Measurements from ENCODE around the gene FCGR3A. TPM values are rescaled to one million over a fixed set of nuclear protein-coding genes. Genes with fewer than 3 reads are reported as not detected.
"Not testable (repeated sequence)": the region's sequence is repeated elsewhere in the genome, so short reads cannot be mapped to it uniquely, and the experiment has no call there.

FCGR3A gene
- total and polyA plus RNA-seq, 2 donors, result 4.5 to 29.0 TPM

DNA sequence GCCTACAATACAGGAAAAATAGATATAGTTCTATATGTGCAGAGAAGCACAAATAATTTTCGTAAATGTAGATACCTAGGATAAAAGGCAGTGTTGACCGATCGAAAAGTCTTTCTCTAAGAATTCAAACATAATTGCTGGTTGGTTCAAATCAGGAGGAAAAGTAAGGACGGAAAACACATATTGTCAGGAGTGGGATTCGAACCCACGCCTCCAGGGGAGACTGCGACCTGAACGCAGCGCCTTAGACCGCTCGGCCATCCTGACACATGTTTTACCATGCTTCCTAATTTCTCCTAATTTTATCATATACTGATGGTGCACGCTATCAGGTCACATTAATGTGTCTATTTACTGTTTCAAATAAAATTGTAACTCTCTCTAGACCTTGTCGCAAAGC, 19.5 kb downstream of the FCGR3A start:
- DNase-seq (ENCODE audit: extremely low spot score); H3K27ac ChIP-seq (ENCODE audit: low read depth); H3K4me1 ChIP-seq (ENCODE audit: insufficient read depth); H3K36me3 ChIP-seq (ENCODE audit: insufficient read depth): not testable (repeated sequence)
- H3K4me3 ChIP-seq (ENCODE audit: low read depth, low read length), result peak overlapping the region; percentile 58
- WGBS, result 1% methylated on average over 13 of the region's 13 CpGs

DNA sequence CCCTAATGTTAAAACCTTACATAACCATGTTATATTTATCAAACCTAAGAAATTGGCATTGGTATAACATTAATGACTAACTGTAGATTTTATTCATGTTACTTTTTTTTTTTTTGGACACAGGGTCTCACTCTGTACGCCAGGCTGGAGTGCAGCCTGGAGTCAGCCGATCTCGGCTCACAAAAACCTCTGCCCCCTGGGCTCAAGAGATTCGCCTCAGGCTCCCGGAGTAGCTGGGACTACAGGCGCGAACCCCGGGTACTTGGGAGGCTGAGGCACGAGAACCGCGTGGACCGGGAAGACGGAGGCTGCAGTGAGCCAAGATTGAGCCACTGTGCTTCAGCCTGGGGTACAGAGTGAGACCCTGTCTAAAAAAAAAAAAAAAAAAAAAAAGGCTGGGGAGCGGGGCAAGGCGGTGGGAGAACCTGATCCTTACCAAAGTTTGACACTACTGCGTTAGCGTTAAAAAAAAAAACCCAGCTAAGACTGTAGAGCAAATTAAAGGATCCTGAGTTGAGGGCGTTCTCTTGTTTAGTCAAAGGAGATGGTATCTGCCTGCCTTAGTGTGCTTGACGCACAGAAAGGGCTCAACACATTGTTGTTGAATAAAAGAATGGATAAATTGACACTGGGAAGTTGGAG, 20.0 kb downstream of the FCGR3A start:
- not testable (repeated sequence) for DNase-seq (ENCODE audit: extremely low spot score); H3K36me3 ChIP-seq (ENCODE audit: insufficient read depth); H3K4me1 ChIP-seq (ENCODE audit: insufficient read depth); H3K27ac ChIP-seq (ENCODE audit: low read depth); H3K4me3 ChIP-seq (ENCODE audit: low read depth, low read length)
- 17% methylated on average over 19 of the region's 19 CpGs for WGBS

DNA sequence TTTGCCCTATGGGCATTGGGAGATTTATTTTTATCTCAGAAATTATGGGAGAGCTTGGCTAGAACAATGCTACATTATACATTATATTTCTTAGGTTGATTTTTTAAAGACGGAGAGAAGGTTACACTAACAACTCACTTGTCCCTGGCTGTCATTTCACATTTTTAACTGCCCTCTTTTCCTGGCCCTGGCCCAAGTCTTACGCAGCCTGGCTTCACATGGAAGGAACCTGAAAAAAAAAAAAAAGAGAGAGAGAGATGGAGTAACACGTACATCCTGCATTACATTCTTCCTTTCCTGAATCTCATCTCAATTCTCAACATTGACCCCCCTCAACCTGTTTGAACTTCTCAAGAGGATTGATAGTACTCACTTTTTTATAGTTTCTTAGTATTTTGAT, 21.1 kb downstream of the FCGR3A start:
- not testable (repeated sequence) for H3K4me3 ChIP-seq (ENCODE audit: low read depth, low read length); H3K27ac ChIP-seq (ENCODE audit: low read depth); DNase-seq (ENCODE audit: extremely low spot score); H3K4me1 ChIP-seq (ENCODE audit: insufficient read depth); H3K36me3 ChIP-seq (ENCODE audit: insufficient read depth)
- 18% methylated on average over 3 of the region's 3 CpGs for WGBS

DNA sequence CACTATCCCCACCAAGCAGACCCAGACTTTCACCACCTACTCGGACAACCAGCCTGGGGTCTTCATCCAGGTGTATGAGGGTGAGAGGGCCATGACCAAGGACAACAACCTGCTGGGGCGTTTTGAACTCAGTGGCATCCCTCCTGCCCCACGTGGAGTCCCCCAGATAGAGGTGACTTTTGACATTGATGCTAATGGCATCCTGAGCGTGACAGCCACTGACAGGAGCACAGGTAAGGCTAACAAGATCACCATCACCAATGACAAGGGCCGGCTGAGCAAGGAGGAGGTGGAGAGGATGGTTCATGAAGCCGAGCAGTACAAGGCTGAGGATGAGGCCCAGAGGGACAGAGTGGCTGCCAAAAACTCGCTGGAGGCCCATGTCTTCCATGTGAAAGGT, 23.7 kb downstream of the FCGR3A start:
- WGBS, result 83% methylated on average over 7 of the region's 7 CpGs
- not testable (repeated sequence) for DNase-seq (ENCODE audit: extremely low spot score); H3K36me3 ChIP-seq (ENCODE audit: insufficient read depth); H3K4me3 ChIP-seq (ENCODE audit: low read depth, low read length); H3K27ac ChIP-seq (ENCODE audit: low read depth); H3K4me1 ChIP-seq (ENCODE audit: insufficient read depth)

DNA sequence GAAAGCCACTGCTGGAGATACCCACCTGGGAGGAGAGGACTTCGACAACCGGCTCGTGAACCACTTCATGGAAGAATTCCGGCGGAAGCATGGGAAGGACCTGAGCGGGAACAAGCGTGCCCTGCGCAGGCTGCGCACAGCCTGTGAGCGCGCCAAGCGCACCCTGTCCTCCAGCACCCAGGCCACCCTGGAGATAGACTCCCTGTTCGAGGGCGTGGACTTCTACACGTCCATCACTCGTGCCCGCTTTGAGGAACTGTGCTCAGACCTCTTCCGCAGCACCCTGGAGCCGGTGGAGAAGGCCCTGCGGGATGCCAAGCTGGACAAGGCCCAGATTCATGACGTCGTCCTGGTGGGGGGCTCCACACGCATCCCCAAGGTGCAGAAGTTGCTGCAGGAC, 24.3 kb downstream of the FCGR3A start:
- H3K4me3 ChIP-seq (ENCODE audit: low read depth, low read length); H3K36me3 ChIP-seq (ENCODE audit: insufficient read depth); H3K4me1 ChIP-seq (ENCODE audit: insufficient read depth); DNase-seq (ENCODE audit: extremely low spot score); H3K27ac ChIP-seq (ENCODE audit: low read depth): not testable (repeated sequence)
- WGBS, result 39% methylated on average over 19 of the region's 23 CpGs

DNA sequence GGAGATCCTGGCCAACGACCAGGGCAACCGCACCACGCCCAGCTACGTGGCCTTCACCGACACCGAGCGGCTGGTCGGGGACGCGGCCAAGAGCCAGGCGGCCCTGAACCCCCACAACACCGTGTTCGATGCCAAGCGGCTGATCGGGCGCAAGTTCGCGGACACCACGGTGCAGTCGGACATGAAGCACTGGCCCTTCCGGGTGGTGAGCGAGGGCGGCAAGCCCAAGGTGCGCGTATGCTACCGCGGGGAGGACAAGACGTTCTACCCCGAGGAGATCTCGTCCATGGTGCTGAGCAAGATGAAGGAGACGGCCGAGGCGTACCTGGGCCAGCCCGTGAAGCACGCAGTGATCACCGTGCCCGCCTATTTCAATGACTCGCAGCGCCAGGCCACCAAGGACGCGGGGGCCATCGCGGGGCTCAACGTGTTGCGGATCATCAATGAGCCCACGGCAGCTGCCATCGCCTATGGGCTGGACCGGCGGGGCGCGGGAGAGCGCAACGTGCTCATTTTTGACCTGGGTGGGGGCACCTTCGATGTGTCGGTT, 24.8 kb downstream of the FCGR3A start:
- WGBS, result 3% methylated on average over 43 of the region's 55 CpGs
- peak overlapping the region; percentile 34 for H3K4me3 ChIP-seq (ENCODE audit: low read depth, low read length)
- not testable (repeated sequence) for H3K4me1 ChIP-seq (ENCODE audit: insufficient read depth); DNase-seq (ENCODE audit: extremely low spot score); H3K27ac ChIP-seq (ENCODE audit: low read depth); H3K36me3 ChIP-seq (ENCODE audit: insufficient read depth)

DNA sequence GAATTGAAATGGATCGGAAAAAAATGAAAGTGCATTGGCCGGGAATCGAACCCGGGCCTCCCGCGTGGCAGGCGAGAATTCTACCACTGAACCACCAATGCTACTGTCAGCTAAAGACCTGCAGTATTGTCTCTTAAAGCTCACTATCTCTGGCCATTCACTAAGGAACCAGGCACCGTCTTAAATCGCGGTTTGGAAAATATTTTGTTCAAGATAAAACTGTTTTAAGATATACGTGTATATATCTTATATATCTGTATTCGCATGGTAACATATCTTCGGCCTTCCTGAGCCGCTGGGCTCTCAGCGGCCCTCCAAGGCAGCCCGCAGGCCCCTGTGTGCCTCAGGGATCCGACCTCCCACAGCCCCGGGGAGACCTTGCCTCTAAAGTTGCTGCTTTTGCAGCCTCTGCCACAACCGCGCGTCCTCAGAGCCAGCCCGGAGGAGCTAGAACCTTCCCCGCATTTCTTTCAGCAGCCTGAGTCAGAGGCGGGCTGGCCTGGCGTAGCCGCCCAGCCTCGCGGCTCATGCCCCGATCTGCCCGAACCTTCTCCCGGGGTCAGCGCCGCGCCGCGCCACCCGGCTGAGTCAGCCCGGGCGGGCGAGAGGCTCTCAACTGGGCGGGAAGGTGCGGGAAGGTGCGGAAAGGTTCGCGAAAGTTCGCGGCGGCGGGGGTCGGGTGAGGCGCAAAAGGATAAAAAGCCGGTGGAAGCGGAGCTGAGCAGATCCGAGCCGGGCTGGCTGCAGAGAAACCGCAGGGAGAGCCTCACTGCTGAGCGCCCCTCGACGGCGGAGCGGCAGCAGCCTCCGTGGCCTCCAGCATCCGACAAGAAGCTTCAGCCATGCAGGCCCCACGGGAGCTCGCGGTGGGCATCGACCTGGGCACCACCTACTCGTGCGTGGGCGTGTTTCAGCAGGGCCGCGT, 25.5 kb downstream of the FCGR3A start, which contains the start of gene HSPA6:
Gene HSPA6 (plus strand): TSS at position 724 of the 925 bp plus-strand sequence. CDS start 119 bp downstream, at position 843.
- not testable (repeated sequence) for H3K27ac ChIP-seq (ENCODE audit: low read depth); H3K4me1 ChIP-seq (ENCODE audit: insufficient read depth); H3K36me3 ChIP-seq (ENCODE audit: insufficient read depth)
- DNase-seq (ENCODE audit: extremely low spot score), result peak; percentile 95
- under 1% methylated on average over 61 of the region's 72 CpGs for WGBS
- H3K4me3 ChIP-seq (ENCODE audit: low read depth, low read length), result peak within 1 kb of the TSS; percentile 53

DNA sequence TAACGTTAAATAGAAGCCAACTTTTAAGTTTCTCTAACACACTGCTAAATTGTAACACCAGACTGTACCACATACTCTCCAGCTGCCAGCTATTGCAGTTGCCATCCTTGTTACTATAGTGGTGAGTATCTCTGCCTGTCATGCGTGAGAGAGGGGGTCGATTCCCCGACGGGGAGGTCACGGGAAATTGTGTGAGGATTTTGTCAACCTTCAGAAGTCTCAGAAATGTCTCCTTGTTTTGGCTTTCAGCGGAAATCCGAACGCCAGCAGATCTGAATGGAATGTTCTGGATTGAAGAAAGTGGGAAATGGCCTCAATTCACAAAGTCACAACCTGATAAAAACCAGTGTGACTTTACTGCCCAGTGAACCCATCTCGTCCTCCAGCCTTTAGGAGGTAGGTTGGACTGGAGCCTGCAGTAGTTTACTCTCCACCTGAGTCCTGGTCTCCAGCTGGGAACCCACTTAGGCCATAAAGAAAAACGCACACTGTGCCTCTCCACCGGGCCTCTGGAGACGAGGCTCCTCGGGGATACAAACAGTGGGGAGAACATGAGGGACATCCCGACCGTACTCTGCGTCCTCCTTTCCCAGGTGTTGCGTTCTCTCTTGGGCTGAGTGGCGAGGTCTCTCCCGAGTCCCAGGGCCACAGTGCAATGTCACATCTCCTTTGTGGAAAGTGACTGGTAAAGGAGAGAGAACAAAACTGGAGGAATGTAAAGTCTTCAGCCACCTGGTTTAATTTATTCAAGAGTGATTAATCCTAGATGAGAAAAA, 26.4 kb downstream of the FCGR3A start:
- H3K4me1 ChIP-seq (ENCODE audit: insufficient read depth); H3K27ac ChIP-seq (ENCODE audit: low read depth); H3K4me3 ChIP-seq (ENCODE audit: low read depth, low read length); H3K36me3 ChIP-seq (ENCODE audit: insufficient read depth); DNase-seq (ENCODE audit: extremely low spot score): not testable (repeated sequence)
- 78% methylated on average over 20 of the region's 20 CpGs for WGBS

DNA sequence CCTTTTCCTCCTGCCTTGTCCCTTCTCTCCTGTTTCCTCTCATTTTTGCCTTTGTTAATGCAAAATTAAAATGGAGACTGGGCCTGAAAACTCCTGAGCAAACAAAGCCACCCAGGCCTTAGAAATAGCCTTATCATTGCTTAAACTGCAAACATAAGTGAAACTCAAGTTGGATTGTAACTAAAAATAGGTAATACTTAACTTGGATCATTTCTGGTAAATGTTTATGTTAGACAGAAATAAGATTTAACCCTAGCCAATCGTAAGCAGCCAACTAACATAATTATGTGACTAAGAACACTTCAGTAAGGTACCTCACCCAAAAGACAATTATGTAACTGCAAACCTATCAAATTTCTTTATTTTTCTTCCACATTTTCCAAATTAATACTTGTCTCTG, 35.7 kb downstream of the FCGR3A start:
- 46% methylated on average over 1 of the region's 1 CpG for WGBS
- H3K4me1 ChIP-seq (ENCODE audit: insufficient read depth); H3K27ac ChIP-seq (ENCODE audit: low read depth); H3K36me3 ChIP-seq (ENCODE audit: insufficient read depth); DNase-seq (ENCODE audit: extremely low spot score); H3K4me3 ChIP-seq (ENCODE audit: low read depth, low read length): not testable (repeated sequence)

DNA sequence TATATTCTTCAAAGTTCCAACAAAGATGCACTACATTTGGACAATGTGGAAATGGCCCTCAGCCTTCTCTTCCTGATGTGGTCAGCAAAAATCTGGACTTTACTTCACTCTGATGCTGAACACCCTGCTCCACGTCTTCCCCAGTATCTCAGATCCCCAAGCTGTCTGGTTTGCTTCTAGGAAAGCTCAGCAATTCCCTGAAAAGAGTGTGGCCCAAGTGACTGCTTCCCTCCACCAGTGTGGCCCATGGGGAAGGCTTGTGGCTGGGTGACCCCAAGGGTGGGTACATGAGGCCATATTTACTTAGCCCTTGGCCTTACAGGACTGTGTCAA, 36.2 kb downstream of the FCGR3A start:
- H3K4me1 ChIP-seq (ENCODE audit: insufficient read depth); H3K27ac ChIP-seq (ENCODE audit: low read depth): not testable (repeated sequence)
- 56% methylated on average over 1 of the region's 1 CpG for WGBS

DNA sequence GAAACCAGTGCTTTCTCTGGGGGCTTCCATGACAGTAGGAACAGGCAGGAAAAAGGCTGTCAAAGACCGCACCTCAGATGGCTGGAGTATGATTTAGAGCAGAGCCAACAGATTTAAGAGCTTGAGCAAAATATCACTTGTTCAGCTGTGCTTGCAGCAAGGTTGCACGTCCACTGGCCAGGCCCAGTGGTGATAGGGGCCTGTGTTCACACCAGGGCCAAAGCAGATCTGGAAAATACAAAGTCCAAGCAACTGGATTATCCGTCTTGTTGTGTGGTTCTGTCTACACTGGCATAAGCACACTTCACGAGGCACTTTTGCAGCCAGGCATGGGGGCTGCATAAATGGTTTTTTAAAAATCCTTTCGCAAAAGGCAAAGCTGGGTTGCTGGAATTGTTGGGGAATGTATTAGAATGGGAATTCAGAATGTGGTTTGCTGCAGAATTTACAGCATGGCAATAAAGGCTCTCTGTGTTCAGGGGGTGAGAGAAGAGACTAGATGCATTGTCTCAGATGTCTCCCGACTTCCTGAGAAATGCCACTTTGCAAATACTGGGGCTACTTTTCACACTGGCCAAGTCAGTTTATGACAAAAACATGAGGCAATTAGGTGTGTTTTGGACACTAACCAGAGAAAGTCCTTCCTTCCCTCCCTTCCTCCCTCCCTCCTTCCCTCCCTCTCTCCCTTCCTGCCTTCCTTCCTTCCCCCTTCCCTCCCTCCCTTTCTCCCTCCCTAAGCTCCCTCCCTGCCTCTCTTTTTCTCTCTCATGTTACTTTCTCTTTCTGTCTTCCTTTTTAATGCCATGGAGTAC, 36.8 kb downstream of the FCGR3A start:
- H3K36me3 ChIP-seq (ENCODE audit: insufficient read depth); H3K27ac ChIP-seq (ENCODE audit: low read depth); H3K4me3 ChIP-seq (ENCODE audit: low read depth, low read length); H3K4me1 ChIP-seq (ENCODE audit: insufficient read depth); DNase-seq (ENCODE audit: extremely low spot score): not testable (repeated sequence)
- WGBS, result 82% methylated on average over 6 of the region's 6 CpGs

More for the DNA sequence above, 36.2 kb downstream of the FCGR3A start:
- not testable (repeated sequence) for H3K36me3 ChIP-seq (ENCODE audit: insufficient read depth); DNase-seq (ENCODE audit: extremely low spot score); H3K4me3 ChIP-seq (ENCODE audit: low read depth, low read length)

DNA sequence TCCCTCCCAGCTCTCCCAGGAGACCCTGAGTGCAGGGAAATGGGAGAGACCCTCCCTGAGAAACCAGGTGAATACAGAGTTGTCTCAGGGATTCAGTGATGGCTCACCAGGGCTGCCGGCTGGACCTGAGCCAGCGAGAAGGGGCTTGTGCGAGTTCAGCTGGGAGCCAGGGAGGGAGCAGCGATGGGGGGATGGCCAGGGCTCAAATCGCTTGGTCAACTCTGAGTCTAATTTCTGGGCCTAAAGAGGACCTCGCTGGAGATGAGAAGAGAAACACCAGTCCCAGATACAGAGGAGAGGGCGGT, 37.9 kb downstream of the FCGR3A start:
- 85% methylated on average over 7 of the region's 7 CpGs for WGBS
- no peak for DNase-seq (ENCODE audit: extremely low spot score)
- Histone ChIP-seq H3K27ac (ENCODE audit: low read depth) (no peak overlapping the region), H3K4me3 (ENCODE audit: low read depth, low read length) (no peak overlapping the region), H3K36me3 (ENCODE audit: insufficient read depth) (no peaks in the 10 kb centered on the region), H3K4me1 (ENCODE audit: insufficient read depth) (no peaks in the 10 kb centered on the region)

Data from urinary bladder (tissue), 4 donors.